Measurements from ENCODE around the gene EVC. TPM values are rescaled to one million over a fixed set of nuclear protein-coding genes. Genes with fewer than 3 reads are reported as not detected.

EVC gene
- total RNA-seq, 1 donor: 0.52 TPM

DNA sequence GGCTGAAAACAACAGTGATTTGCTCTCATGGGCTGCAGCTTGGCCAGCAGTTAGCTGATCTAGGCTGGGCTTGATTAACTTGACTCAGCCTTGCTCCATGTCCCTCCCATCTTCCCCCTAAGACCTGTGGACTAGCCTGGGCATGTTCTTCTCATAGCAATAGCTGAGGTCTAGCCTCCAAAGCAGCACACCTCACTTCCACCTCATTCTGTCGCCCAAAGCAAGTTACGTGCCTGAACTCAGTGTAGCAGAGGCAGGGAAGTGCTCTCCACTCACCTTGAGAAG is 62.2 kb downstream of the EVC start:
- Histone ChIP-seq H3K4me3 (ENCODE audit: low read length) (no peak overlapping the region), H3K9me3 (ENCODE audit: low read depth, low read length) (peaks cover 5% of the 10 kb centered on the region), H3K4me1 (ENCODE audit: insufficient read depth, low read length) (no peaks in the 10 kb centered on the region), H3K27me3 (ENCODE audit: insufficient read depth, low read length) (no peaks in the 10 kb centered on the region)

DNA sequence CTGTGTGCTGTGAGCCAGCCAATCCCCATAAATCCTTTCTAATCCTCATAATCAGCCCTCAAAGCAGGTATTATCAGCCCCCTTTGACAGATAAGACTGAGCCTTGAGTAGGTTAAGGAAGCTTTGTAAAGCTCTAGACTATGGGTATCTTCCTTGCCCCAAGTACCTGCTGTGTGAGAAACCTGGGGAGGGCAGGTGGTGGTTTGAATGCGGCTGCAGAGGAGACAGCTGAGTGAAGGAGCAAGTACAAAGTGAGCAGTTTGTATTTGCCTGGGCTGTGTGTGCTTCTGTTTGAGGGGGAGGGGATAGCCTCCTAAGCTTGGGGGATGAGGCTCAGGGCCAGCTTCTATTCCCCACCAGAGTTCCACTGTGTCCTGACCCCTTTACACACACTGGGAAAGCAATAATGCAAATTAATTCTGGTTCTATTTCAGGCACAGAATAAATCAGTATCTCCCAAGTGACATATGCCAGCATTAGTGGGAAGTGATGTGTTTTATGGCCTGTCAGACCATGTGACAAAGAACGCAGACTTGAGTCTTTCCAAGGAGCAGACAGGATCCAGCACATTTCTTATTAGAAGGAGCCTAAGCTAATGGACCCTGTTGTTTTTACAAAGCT is 63.5 kb downstream of the EVC start:
- H3K4me1 ChIP-seq (ENCODE audit: insufficient read depth, low read length): no peaks in the 10 kb centered on the region
- H3K27me3 ChIP-seq (ENCODE audit: insufficient read depth, low read length): no peaks in the 10 kb centered on the region
- H3K4me3 ChIP-seq (ENCODE audit: low read length): no peak overlapping the region
- H3K9me3 ChIP-seq (ENCODE audit: low read depth, low read length): peaks cover 5% of the 10 kb centered on the region

DNA sequence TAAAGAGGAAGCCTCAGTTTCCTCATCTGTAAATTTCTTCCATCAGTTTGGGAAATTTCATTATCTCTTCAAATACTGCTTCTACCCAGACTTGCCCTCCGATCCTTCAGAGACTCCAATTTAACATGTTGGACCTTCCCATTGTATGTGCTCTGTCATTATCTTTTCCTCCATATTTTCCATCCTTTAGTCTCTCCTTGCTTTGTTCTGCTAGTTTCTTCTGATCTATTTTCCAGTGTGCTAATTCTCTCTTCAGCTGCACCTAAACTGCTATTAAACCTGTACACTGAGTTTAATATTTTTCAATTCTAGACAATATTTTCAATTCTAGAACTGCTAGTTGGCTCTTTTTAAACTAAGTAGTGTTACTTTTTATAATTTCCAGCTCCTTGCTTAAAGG is 65.5 kb downstream of the EVC start:
- no peaks in the 10 kb centered on the region for H3K27me3 ChIP-seq (ENCODE audit: insufficient read depth, low read length)
- no peaks in the 10 kb centered on the region for H3K4me1 ChIP-seq (ENCODE audit: insufficient read depth, low read length)
- no peak overlapping the region for H3K4me3 ChIP-seq (ENCODE audit: low read length)
- H3K9me3 ChIP-seq (ENCODE audit: low read depth, low read length): peaks cover 5% of the 10 kb centered on the region

DNA sequence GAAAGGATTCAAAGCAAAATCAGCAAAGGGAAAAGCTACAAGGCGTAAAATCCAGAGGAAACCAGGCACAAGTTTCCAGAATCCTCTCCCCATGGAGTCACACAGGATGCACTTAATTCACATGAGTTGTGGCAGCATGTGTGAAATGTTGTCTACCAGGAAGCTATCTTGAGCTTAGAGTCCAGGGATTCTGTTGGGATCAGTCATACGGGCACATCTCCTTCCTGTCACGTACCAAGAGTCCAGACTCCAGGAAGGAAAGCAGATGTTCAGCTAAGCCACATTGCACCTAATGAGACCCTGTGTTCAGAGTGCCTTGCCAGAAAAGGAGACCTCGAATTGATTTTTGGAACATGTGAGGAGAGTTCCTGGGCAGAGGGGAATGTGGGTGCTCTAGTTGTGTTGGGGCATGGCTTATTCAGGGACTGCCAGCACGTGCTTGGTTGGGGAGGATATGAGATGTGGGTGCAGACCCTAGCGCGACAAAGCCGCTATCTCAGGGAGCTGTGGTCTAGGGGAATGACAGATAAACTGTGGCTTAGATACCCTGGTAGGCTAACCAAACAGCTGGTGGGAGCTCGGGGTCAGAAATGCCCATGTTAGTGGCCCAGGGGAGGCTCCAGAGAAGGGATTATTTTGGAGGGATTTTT is 70.0 kb downstream of the EVC start:
- Histone ChIP-seq H3K9me3 (ENCODE audit: low read depth, low read length) (peaks cover 5% of the 10 kb centered on the region), H3K4me1 (ENCODE audit: insufficient read depth, low read length) (no peaks in the 10 kb centered on the region), H3K27me3 (ENCODE audit: insufficient read depth, low read length) (no peaks in the 10 kb centered on the region), H3K4me3 (ENCODE audit: low read length) (no peak overlapping the region)

DNA sequence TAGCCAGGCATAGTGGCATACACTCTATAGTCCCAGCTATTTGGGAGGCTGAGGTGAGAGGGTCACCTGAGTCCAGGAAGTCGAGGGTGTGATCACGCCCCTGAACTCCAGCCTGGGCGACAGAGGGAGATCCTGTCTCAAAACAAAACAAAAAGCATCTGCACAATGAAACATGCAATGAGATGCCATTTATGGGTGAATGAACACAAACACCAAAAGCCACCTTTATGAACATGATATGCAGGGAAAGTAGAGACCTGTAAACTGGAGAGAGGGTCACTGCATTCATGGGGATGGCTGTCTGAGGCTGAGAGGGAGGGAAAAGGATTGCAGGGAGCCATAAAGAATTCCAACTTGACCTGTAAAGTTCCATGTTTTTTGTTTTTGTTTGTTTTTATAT is 70.7 kb downstream of the EVC start:
- Histone ChIP-seq H3K4me1 (ENCODE audit: insufficient read depth, low read length) (no peaks in the 10 kb centered on the region), H3K4me3 (ENCODE audit: low read length) (no peak overlapping the region), H3K27me3 (ENCODE audit: insufficient read depth, low read length) (no peaks in the 10 kb centered on the region), H3K9me3 (ENCODE audit: low read depth, low read length) (peaks cover under 1% of the 10 kb centered on the region)

DNA sequence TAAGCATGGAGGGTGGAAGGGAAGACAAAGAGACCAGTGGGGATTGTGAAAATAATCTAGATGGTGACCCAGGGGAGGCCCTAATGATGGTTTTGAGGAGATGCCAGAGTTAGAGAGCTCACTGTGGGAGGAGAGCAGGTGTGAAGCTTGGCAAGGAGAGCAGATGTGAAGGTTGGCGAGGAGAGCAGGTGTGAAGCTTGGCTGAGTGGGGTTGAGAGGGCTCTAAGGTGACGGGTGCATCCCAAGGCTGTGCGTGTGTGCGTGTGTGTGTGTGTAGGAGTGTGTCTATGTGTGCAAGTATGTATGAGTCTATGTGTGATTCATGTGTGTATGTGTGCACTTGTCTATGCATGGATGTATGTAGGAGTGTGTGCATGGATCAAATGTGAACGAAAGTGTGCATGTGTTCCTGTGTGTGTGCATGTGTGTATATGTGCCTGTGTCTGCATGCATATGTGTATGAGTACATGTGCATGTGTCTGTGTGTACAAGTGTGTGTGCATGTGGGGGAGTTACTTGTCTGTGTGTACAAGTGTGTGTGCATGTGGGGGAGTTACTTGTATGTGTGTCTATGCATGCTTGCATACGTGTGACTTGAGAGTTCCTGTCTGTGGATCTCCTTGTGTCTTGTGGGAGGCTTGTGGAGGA is 72.0 kb downstream of the EVC start:
- Histone ChIP-seq H3K4me3 (ENCODE audit: low read length) (no peak overlapping the region), H3K9me3 (ENCODE audit: low read depth, low read length) (no peaks in the 10 kb centered on the region), H3K4me1 (ENCODE audit: insufficient read depth, low read length) (no peaks in the 10 kb centered on the region), H3K27me3 (ENCODE audit: insufficient read depth, low read length) (no peaks in the 10 kb centered on the region)

DNA sequence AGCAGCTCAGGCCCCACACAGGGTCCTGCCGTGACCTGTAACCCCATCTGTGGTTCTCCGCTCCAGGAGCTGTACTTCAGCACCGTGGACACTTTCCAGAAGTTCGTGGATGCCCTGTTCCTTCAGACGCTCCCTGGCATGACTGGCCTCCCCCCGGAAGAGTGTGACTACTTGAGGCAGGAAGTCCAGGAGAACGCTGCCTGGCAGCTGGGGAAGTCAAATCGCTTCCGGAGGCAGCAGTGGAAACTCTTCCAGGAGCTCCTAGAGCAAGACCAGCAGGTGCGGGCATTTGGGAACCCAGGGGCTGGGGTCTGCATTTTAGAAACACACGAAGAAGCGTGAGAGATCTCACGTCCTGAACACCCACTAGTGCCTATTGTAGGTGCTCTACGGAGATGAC is 72.5 kb downstream of the EVC start:
- H3K4me3 ChIP-seq (ENCODE audit: low read length): no peak overlapping the region
- H3K4me1 ChIP-seq (ENCODE audit: insufficient read depth, low read length): no peaks in the 10 kb centered on the region
- H3K27me3 ChIP-seq (ENCODE audit: insufficient read depth, low read length): no peaks in the 10 kb centered on the region
- no peaks in the 10 kb centered on the region for H3K9me3 ChIP-seq (ENCODE audit: low read depth, low read length)

DNA sequence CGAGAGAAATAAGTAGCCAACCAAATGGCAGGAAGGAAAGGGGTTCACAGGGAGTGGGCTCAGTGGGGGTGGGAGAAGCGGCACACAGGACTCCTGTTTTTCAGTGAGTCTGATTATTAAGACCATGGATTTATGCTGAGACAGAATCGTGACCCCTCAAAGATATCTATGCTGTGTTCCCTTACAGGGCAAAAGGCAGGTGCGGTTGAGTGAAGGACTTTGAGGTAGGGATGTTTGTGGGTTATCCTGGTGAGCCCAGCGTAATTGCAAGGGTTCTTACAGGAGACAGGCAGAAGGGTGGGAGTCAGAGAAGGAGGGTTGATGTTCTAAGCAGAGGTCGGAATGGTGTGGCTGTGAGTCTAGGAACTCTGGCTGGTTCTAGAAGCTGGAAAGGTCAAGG is 73.0 kb downstream of the EVC start:
- no peak overlapping the region for H3K4me3 ChIP-seq (ENCODE audit: low read length)
- no peaks in the 10 kb centered on the region for H3K4me1 ChIP-seq (ENCODE audit: insufficient read depth, low read length)
- H3K9me3 ChIP-seq (ENCODE audit: low read depth, low read length): no peaks in the 10 kb centered on the region
- H3K27me3 ChIP-seq (ENCODE audit: insufficient read depth, low read length): no peaks in the 10 kb centered on the region

DNA sequence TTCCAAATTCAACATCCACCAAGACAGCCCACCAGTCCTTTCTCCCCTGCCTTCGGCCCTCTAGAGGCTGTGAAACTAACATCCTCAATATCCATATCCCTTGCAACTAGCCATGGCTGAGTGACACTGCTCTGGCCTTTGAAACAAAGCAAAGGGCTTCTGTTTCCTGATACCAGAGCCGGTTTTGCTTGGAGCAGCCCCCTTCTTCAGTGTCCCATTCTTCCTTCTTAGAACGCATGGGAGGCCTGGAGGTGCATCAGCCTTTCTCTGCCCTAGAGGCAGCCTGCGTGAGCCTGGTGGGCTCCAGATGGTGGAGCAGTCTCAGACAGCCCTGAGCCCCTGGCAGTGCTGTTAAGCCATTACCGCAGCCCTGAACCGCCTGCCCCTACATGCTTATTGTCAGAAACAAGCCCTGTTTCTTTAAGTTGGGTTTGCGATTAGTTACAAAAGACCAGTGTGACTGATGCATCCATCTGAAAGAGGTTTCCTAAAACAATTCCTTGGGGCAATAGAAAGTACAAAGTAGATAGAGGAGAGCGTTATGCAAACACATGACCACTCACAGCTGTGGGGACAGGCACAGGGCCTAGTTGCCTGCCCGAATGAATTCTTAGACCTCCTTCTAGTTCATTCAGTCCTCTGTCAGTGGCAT is 74.1 kb downstream of the EVC start:
- H3K9me3 ChIP-seq (ENCODE audit: low read depth, low read length): no peaks in the 10 kb centered on the region
- no peaks in the 10 kb centered on the region for H3K27me3 ChIP-seq (ENCODE audit: insufficient read depth, low read length)
- H3K4me1 ChIP-seq (ENCODE audit: insufficient read depth, low read length): no peaks in the 10 kb centered on the region

DNA sequence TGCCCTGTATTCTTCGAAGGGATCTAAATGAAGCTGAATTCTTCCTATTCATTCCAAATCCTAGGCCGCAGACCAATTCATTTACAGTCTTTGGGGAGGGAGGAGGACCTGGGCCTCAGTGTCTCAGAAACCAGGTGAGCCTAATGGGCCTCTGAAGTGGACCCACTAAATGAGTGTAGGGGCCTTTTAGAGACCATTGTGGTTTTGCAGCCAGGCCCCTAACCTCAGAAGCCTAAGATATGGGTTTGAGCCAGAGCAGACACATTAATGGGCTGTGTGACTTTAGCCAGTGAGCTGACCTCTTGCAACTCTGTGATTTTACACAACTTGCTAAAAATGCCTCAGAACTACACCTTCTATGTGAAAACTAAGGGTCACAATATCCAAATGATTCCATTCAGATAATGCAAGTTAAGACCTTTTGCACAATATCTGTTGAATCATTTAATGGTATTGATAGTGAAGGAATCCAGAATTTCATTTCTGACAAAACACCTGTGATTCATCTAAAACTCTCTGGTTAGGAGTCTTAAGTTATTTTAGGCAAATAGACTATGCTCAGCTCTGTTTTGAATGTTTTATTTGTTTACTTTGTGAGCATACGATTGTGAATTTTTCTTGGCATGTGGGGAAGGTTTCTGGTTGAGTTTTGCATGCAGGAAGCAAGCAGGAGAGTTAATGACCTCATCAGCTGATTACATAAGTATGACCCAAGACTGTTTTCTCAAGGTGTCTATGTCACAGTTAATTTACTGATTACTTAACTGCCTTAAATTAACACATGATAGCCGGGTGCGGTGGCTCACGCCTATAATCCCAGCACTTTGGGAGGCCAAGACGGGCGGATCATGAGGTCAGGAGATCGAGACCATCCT is 75.0 kb downstream of the EVC start:
- no peaks in the 10 kb centered on the region for H3K4me1 ChIP-seq (ENCODE audit: insufficient read depth, low read length)
- no peaks in the 10 kb centered on the region for H3K9me3 ChIP-seq (ENCODE audit: low read depth, low read length)
- H3K27me3 ChIP-seq (ENCODE audit: insufficient read depth, low read length): no peaks in the 10 kb centered on the region
- H3K4me3 ChIP-seq (ENCODE audit: low read length): no peak overlapping the region

More for the DNA sequence above, 74.1 kb downstream of the EVC start:
- no peak overlapping the region for H3K4me3 ChIP-seq (ENCODE audit: low read length)

DNA sequence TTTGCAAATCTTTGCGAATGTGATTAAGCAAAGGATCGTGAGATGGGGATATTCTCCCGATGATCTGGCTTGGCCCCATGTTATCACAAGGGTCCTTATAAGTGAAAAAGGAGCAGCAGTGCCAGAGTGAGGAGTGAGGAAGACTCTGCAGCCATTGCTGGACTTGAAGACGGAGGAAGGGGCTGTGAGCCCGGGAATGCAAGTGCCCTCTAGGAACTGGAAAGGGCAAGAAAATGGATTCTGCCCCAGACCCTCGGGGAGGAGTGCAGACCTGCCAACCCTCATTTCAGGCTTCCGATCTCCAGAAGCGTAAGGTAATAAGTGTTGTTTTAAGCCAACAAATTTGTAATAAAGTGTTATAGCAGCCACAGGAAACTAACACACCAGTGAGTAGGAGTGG is 76.3 kb downstream of the EVC start:
- H3K9me3 ChIP-seq (ENCODE audit: low read depth, low read length): no peaks in the 10 kb centered on the region
- no peaks in the 10 kb centered on the region for H3K27me3 ChIP-seq (ENCODE audit: insufficient read depth, low read length)
- no peak overlapping the region for H3K4me3 ChIP-seq (ENCODE audit: low read length)
- H3K4me1 ChIP-seq (ENCODE audit: insufficient read depth, low read length): no peaks in the 10 kb centered on the region

DNA sequence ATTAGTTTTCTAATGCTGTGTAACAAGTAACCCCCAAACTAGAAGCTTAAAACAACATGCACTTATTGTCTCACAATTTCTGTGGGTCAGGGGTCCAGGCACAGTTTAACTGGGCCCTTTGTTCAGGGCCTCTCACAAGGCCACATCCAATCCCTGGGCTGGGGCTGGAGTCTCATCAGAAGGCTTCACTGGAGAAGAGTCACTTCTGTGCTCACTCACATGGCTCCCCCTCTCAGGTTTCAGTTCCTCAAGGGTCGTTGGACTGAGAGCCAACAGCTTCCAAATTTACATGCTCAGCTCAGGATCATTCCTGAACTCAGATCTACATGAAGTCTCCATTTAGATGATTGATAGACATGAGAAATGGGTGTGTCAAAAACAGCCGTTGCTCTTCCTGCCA is 77.1 kb downstream of the EVC start:
- Histone ChIP-seq H3K9me3 (ENCODE audit: low read depth, low read length) (no peaks in the 10 kb centered on the region), H3K4me3 (ENCODE audit: low read length) (no peak overlapping the region), H3K27me3 (ENCODE audit: insufficient read depth, low read length) (no peaks in the 10 kb centered on the region), H3K4me1 (ENCODE audit: insufficient read depth, low read length) (no peaks in the 10 kb centered on the region)

DNA sequence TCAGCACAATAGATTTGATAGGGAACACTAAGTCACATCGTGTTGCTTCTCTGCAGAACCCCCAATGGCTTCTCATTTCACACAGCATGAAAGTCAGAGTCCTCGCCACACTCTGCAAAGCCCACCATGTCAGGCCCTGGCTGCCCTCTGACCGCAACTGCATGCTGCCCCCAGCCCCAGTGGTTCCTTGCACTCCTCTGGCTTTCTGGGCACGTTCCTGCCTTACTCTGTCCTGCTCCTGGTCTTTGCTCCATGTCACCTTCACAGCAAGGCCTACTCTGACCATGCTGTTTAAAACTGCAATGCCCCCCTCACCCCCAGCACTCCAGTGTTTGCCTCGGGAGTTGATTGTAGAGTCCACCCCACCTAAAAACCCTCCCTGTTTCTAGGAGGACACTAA is 78.1 kb downstream of the EVC start:
- no peaks in the 10 kb centered on the region for H3K4me1 ChIP-seq (ENCODE audit: insufficient read depth, low read length)
- H3K4me3 ChIP-seq (ENCODE audit: low read length): no peak overlapping the region
- H3K9me3 ChIP-seq (ENCODE audit: low read depth, low read length): no peaks in the 10 kb centered on the region
- no peaks in the 10 kb centered on the region for H3K27me3 ChIP-seq (ENCODE audit: insufficient read depth, low read length)

DNA sequence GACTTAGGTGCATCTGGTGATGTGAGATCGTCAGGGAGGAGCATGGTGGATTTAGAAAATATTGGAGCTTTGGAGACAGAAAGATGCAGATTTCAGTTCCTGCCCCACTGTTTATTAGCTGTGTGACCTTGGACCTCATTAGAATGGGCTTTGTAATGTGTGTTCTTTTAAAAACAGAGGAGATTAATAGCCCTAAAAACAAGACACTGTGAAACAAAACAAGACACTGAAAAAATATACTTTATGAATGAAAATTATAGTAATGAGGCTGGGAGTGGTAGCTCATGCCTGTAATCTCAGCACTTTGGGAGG is 79.5 kb downstream of the EVC start:
- Histone ChIP-seq H3K27me3 (ENCODE audit: insufficient read depth, low read length) (no peaks in the 10 kb centered on the region), H3K9me3 (ENCODE audit: low read depth, low read length) (no peaks in the 10 kb centered on the region), H3K4me3 (ENCODE audit: low read length) (no peak overlapping the region), H3K4me1 (ENCODE audit: insufficient read depth, low read length) (no peaks in the 10 kb centered on the region)

DNA sequence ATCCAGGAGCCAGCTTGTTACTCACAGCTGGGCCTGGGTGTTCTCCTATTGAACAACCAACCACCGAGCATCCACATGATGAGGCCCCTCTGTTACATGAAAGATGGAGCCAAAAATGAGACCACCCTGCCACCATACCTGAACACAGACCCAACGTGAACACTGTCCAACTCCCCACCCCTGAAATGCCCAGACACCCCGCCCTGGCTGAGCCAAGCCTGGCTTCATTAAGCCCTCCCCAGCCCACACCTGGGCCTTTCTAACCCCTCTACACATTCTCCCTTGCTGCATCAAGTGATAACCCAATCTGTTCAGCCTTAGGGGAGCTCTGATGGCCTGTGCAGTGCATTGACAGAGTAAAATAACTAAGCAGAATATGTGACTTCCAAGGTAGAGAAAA is 80.7 kb downstream of the EVC start:
- H3K27me3 ChIP-seq (ENCODE audit: insufficient read depth, low read length): no peaks in the 10 kb centered on the region
- H3K4me3 ChIP-seq (ENCODE audit: low read length): no peak overlapping the region
- no peaks in the 10 kb centered on the region for H3K9me3 ChIP-seq (ENCODE audit: low read depth, low read length)
- H3K4me1 ChIP-seq (ENCODE audit: insufficient read depth, low read length): no peaks in the 10 kb centered on the region

Measured in mononuclear cell (primary cell).